GM13977 (cell line): ENCODE measurements around the gene SRPK1.

Source experiments
- DNase-seq: peaks from one replicate; pipeline ENCODE4 v3.0.0; 2012; ENCODE audit warnings: low spot score
- CTCF ChIP-seq: IDR thresholded peaks from 2 replicates; pipeline ENCODE4 v1.5.1; 2012; ENCODE audit warnings: mild to moderate bottlenecking, control low read depth; ENCODE audit not compliant: insufficient read depth; ENCODE audit errors: extremely low read depth, missing control alignments
- in situ Hi-C: fragments of 300-500 bp; cut with MboI; formaldehyde crosslinking; loops from one replicate; pipeline ENCODE4 v1.12.0; 2022; ENCODE audit warnings: low sequenced_read_pairs, low pct_unique_long_range_greater_than_20kb, mixed read lengths, inconsistent platforms; ENCODE audit not compliant: unreplicated experiment

The SRPK1 gene

GRCh38 chr6:35831257-35832007, 89.5 kb downstream of the SRPK1 start:
- TF ChIP-seq CTCF: no peak
- in situ Hi-C loops: no loop called here
- no peak for DNase-seq

GRCh38 chr6:35829306-35829705, 91.6 kb downstream of the SRPK1 start:
- in situ Hi-C loops: no loop called here
- DNase-seq: no peak
- no peak for TF ChIP-seq CTCF

- no peak for TF ChIP-seq CTCF
- in situ Hi-C loops: no loop called here
- no peak for DNase-seq
Measured at GRCh38 chr6:35824552-35825192, 96.2 kb downstream of the SRPK1 start.

GRCh38 chr6:35823601-35824000, 97.3 kb downstream of the SRPK1 start:
- no peak for DNase-seq

GRCh38 chr6:35817515-35817914, 103.4 kb downstream of the SRPK1 start:
- in situ Hi-C loops: no loop called here
- DNase-seq: no peak
- no peak for TF ChIP-seq CTCF

More at GRCh38 chr6:35823601-35824000, 97.3 kb downstream of the SRPK1 start:
- in situ Hi-C loops: no loop called here
- no peak for TF ChIP-seq CTCF

GRCh38 chr6:35811699-35811995, 109.3 kb downstream of the SRPK1 start:
- in situ Hi-C loops: no loop called here
- no peak for TF ChIP-seq CTCF
- no peak for DNase-seq
